GM12872 (cell line): Measurements from ENCODE around the gene ERAL1.

Source experiments
- CTCF ChIP-seq: IDR thresholded peaks from 3 replicates; pipeline ENCODE4 v1.5.1; 2011; ENCODE audit warnings: low read depth, mild to moderate bottlenecking, low read length, moderate library complexity; ENCODE audit not compliant: insufficient read depth

Gene ERAL1

DNA sequence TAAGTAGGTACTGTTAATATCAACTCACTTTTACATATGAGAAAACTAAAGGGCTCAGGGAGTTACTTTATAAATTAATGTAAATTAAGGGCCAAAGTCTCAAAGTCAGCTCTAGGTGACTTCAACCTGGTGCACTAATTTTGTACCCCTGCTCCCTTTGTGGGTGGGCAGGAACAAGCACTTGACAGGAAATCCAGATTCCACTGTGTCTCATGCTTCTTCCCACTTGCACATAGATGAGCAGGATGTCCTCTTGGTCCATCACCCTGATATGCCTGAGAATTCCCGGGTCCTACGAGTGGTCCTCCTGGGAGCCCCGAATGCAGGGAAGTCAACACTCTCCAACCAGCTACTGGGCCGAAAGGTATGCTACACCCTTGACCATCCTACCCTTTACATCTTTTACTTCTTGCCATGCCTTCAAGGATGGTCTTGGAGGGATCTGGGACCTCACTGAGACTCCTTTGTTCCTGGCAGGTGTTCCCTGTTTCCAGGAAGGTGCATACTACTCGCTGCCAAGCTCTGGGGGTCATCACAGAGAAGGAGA is 1.3 kb downstream of the ERAL1 start:
- TF ChIP-seq CTCF = no peak

GRCh38 chr17:28857905-28858800 is 3.3 kb downstream of the ERAL1 start:
- no peak for TF ChIP-seq CTCF

DNA sequence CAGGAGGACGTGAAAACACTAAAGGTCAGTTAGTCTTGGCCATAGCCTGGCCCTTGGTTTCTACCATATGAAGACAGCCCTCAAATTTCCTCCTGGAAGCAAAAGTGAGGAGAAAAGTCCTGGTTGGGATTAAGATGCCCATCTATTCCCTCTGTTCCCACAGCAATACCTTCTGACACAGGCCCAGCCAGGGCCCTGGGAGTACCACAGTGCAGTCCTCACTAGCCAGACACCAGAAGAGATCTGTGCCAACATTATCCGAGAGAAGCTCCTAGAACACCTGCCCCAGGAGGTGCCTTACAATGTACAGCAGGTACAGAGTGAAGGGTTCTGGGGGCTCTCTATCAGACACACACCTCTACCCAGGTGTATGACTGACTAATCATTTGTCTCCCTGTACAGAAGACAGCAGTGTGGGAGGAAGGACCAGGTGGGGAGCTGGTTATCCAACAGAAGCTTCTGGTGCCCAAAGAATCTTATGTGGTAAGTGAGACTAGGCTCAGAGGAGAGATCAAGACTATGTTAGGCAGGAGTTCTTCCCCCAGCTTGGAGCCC is 4.1 kb downstream of the ERAL1 start:
- no peak for TF ChIP-seq CTCF

- TF ChIP-seq CTCF = no peak
These were observed 5.6 kb downstream of the ERAL1 start for GRCh38 chr17:28860363-28860808.

- TF ChIP-seq CTCF = no peak
These were observed 6.8 kb downstream of the ERAL1 start for GRCh38 chr17:28861393-28862203.

- no peak for TF ChIP-seq CTCF
These were observed 7.7 kb downstream of the ERAL1 start for GRCh38 chr17:28862561-28862960.

- no peak for TF ChIP-seq CTCF
These were observed 9.1 kb downstream of the ERAL1 start for GRCh38 chr17:28863953-28864352.
